WTC11 (cell line): ENCODE results near the gene WNK2. TPM values are rescaled to one million over a fixed set of nuclear protein-coding genes. Genes with fewer than 3 reads are reported as not detected.

Source experiments
- ATAC-seq: fragments of 200-7000 bp; cut with Tn5 transposase; 2 replicates; pipeline ENCODE4 v1.10.0; 2021; ENCODE audit warnings: mild to moderate bottlenecking, moderate library complexity
- CTCF ChIA-PET: fragments of 300-600 bp; sonication (Branson Sonifier 250); formaldehyde crosslinking; loops from one replicate; lab custom pipeline; 2021; ENCODE audit warnings: antibody characterized with exemption; lab: Charles Lee
- POLR2A ChIA-PET: fragments of 350-600 bp; sonication (Branson Sonifier 250); formaldehyde crosslinking; loops from one replicate; lab custom pipeline; 2021; ENCODE audit warnings: antibody characterized with exemption; lab: Charles Lee
- DNase-seq: peaks from one replicate; pipeline ENCODE4 v3.0.0; 2021; ENCODE audit warnings: low spot score
- H3K27ac Mint-ChIP-seq: 2 replicates; pipeline ENCODE4 v1.8.0; 2021; ENCODE audit warnings: mixed read lengths
- H3K27me3 Mint-ChIP-seq: 2 replicates; pipeline ENCODE4 v1.8.0; 2021; ENCODE audit warnings: low read depth, mild to moderate bottlenecking, moderate library complexity, mixed read lengths
- H3K36me3 Mint-ChIP-seq: 2 replicates; pipeline ENCODE4 v1.8.0; 2021; ENCODE audit warnings: mixed read lengths
- H3K4me1 Mint-ChIP-seq: 2 replicates; pipeline ENCODE4 v1.8.0; 2022; ENCODE audit warnings: mixed read lengths
- H3K4me3 Mint-ChIP-seq: 2 replicates; pipeline ENCODE4 v1.8.0; 2021; ENCODE audit warnings: mild to moderate bottlenecking, moderate library complexity, mixed read lengths
- H3K9me3 Mint-ChIP-seq: 2 replicates; pipeline ENCODE4 v1.8.0; 2021; ENCODE audit warnings: mixed read lengths
- ATF1 ChIP-seq: sonication (generic); formaldehyde crosslinking; IDR thresholded peaks from 2 replicates; pipeline ENCODE4 v1.8.1; 2023; ENCODE audit warnings: mild to moderate bottlenecking, moderate library complexity, missing genetic modification reagents
- CREM ChIP-seq: sonication (generic); formaldehyde crosslinking; IDR thresholded peaks from 2 replicates; pipeline ENCODE4 v1.8.1; 2022; ENCODE audit warnings: mild to moderate bottlenecking, missing genetic modification reagents, moderate library complexity
- ETV6 ChIP-seq: sonication (generic); formaldehyde crosslinking; IDR thresholded peaks from 2 replicates; pipeline ENCODE4 v1.8.1; 2022; ENCODE audit warnings: mild to moderate bottlenecking, missing genetic modification reagents
- FOXJ3 ChIP-seq: sonication (generic); formaldehyde crosslinking; IDR thresholded peaks from 2 replicates; pipeline ENCODE4 v1.9.0; 2021; ENCODE audit warnings: missing genetic modification reagents, mild to moderate bottlenecking, borderline replicate concordance
- GABPB1 ChIP-seq: sonication (generic); formaldehyde crosslinking; IDR thresholded peaks from 2 replicates; pipeline ENCODE4 v1.8.1; 2023; ENCODE audit warnings: mild to moderate bottlenecking, missing genetic modification reagents
- MXD4 ChIP-seq: fragments of 250-450 bp; sonication (Bioruptor Pico); IDR thresholded peaks from 2 replicates; pipeline ENCODE4 v1.8.0; 2021; ENCODE audit warnings: mild to moderate bottlenecking, moderate library complexity, borderline replicate concordance
- PRRX2 ChIP-seq: fragments of 250-450 bp; sonication (Bioruptor Pico); IDR thresholded peaks from 2 replicates; pipeline ENCODE4 v1.8.0; 2021; ENCODE audit warnings: mild to moderate bottlenecking
- RORB ChIP-seq: fragments of 250-450 bp; sonication (Bioruptor Pico); IDR thresholded peaks from 2 replicates; pipeline ENCODE4 v1.9.0; 2021; ENCODE audit warnings: mild to moderate bottlenecking
- SP1 ChIP-seq: sonication (generic); formaldehyde crosslinking; conservative IDR thresholded peaks from 2 replicates; pipeline ENCODE4 v1.8.1; 2022; ENCODE audit warnings: missing genetic modification reagents
- ZNF219 ChIP-seq: sonication (generic); formaldehyde crosslinking; IDR thresholded peaks from 2 replicates; pipeline ENCODE4 v1.8.0; 2023; ENCODE audit warnings: missing genetic modification reagents, mild to moderate bottlenecking, borderline replicate concordance
- ZNF281 ChIP-seq: sonication (generic); formaldehyde crosslinking; IDR thresholded peaks from 2 replicates; pipeline ENCODE4 v1.8.0; 2023; ENCODE audit warnings: mild to moderate bottlenecking, missing genetic modification reagents
- ZNF416 ChIP-seq: fragments of 250-450 bp; sonication (Bioruptor Pico); IDR thresholded peaks from 2 replicates; pipeline ENCODE4 v1.9.0; 2021; ENCODE audit warnings: mild to moderate bottlenecking, inconsistent platforms
- ZNF423 ChIP-seq: fragments of 250-450 bp; sonication (Bioruptor Pico); IDR thresholded peaks from 2 replicates; pipeline ENCODE4 v2.1.2; 2022; ENCODE audit warnings: mild to moderate bottlenecking, moderate library complexity
- total RNA-seq: library from RNA; stranded (reverse); gene quantifications from 3 replicates; pipeline ENCODE4 v1.2.3, GENCODE V29; 2021
- TF ChIP-seq, protein P1 (sequence below): sonication (generic); formaldehyde crosslinking; IDR thresholded peaks from 2 replicates; pipeline ENCODE4 v1.8.0; 2022; ENCODE audit warnings: mild to moderate bottlenecking, missing genetic modification reagents
- TF ChIP-seq, protein P2 (sequence below): fragments of 250-450 bp; sonication (Bioruptor Pico); conservative IDR thresholded peaks from 2 replicates; pipeline ENCODE4 v1.9.0; 2021; ENCODE audit warnings: mild to moderate bottlenecking
- TF ChIP-seq, protein P3 (sequence below): sonication (generic); formaldehyde crosslinking; IDR thresholded peaks from 2 replicates; pipeline ENCODE4 v1.8.1; 2023; ENCODE audit warnings: mild to moderate bottlenecking, missing genetic modification reagents, borderline replicate concordance

Gene WNK2
- total RNA-seq, 1 experiment from 2014 or later, result 120 TPM

GRCh38 chr9:93319992-93320500 lies 136.1 kb downstream of the WNK2 start:
- H3K4me1 Mint-ChIP-seq, result peaks cover 9% of the 10 kb centered on the region
- peaks cover 16% of the 10 kb centered on the region for H3K9me3 Mint-ChIP-seq
- TF ChIP-seq PRRX2 (CRISPR knock-in tag) (no peak), ZNF281 (CRISPR knock-in tag) (no peak), ZNF416 (CRISPR knock-in tag) (no peak), ETV6 (CRISPR knock-in tag) (no peak), SP1 (CRISPR knock-in tag) (no peak)
- TF ChIP-seq, protein P1, sequence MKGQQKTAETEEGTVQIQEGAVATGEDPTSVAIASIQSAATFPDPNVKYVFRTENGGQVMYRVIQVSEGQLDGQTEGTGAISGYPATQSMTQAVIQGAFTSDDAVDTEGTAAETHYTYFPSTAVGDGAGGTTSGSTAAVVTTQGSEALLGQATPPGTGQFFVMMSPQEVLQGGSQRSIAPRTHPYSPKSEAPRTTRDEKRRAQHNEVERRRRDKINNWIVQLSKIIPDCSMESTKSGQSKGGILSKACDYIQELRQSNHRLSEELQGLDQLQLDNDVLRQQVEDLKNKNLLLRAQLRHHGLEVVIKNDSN (CRISPR knock-in tag), result no peak
- TF ChIP-seq, protein P2, sequence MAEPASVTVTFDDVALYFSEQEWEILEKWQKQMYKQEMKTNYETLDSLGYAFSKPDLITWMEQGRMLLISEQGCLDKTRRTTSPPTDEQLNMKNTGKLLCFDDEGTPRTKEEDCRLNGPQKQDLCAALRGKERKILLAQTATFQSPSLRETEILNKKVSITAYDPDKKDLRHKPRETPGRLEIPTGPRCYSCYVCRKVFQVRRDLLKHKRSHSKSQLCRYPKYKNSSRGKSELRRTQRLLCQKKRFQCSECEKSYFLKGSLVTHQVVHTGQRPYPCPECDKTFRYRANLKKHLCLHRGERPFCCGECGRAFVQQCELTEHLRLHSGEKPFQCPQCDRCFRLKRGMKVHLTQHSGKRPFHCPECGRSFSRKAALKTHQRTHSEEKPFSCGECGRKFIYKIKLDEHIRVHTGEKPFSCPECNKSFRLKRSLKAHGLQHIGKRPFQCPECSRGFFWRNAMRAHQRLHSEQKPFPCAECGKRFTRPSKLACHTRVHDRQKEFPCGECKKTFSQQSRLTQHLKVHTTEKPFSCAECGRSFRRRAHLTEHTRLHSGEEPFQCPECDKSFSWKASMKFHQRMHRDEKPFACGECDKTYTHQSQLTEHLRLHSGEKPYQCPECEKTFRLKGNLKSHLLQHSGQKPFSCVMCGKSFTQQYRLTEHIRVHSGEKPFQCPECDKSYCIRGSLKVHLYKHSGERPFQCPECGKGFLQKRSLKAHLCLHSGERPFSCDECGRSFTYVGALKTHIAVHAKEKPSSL (CRISPR knock-in tag), result no peak
- TF ChIP-seq, protein P3, sequence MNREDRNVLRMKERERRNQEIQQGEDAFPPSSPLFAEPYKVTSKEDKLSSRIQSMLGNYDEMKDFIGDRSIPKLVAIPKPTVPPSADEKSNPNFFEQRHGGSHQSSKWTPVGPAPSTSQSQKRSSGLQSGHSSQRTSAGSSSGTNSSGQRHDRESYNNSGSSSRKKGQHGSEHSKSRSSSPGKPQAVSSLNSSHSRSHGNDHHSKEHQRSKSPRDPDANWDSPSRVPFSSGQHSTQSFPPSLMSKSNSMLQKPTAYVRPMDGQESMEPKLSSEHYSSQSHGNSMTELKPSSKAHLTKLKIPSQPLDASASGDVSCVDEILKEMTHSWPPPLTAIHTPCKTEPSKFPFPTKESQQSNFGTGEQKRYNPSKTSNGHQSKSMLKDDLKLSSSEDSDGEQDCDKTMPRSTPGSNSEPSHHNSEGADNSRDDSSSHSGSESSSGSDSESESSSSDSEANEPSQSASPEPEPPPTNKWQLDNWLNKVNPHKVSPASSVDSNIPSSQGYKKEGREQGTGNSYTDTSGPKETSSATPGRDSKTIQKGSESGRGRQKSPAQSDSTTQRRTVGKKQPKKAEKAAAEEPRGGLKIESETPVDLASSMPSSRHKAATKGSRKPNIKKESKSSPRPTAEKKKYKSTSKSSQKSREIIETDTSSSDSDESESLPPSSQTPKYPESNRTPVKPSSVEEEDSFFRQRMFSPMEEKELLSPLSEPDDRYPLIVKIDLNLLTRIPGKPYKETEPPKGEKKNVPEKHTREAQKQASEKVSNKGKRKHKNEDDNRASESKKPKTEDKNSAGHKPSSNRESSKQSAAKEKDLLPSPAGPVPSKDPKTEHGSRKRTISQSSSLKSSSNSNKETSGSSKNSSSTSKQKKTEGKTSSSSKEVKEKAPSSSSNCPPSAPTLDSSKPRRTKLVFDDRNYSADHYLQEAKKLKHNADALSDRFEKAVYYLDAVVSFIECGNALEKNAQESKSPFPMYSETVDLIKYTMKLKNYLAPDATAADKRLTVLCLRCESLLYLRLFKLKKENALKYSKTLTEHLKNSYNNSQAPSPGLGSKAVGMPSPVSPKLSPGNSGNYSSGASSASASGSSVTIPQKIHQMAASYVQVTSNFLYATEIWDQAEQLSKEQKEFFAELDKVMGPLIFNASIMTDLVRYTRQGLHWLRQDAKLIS (CRISPR knock-in tag), result no peak
- POLR2A ChIA-PET, result no interaction called here
- ATAC-seq (no peak), DNase-seq (no peak)
- no peak overlapping the region for H3K4me3 Mint-ChIP-seq
- peaks cover 32% of the 10 kb centered on the region for H3K36me3 Mint-ChIP-seq
- CTCF ChIA-PET, result interaction anchor here (1.0 to 1.8 kb wide), 3 partner anchors 16 to 165 kb away, joined by 3 to 10 read pairs (median 4); no protein-coding TSS in a partner anchor
- H3K27ac Mint-ChIP-seq, result no peak overlapping the region
- H3K27me3 Mint-ChIP-seq, result no peaks in the 10 kb centered on the region

GRCh38 chr9:93320591-93321219 lies 136.8 kb downstream of the WNK2 start:
- Mint-ChIP-seq H3K36me3 (peaks cover 28% of the 10 kb centered on the region), H3K27me3 (no peaks in the 10 kb centered on the region), H3K4me1 (peaks cover 10% of the 10 kb centered on the region), H3K9me3 (peaks cover 10% of the 10 kb centered on the region), H3K4me3 (no peak overlapping the region), H3K27ac (no peak overlapping the region; the same call in 1 of the 2 replicates)
- DNase-seq (no peak), ATAC-seq (no peak)
- ChIA-PET POLR2A (no interaction called here), CTCF (interaction anchor here (1.0 to 1.8 kb wide), 2 partner anchors 16 to 166 kb away, joined by 3 to 10 read pairs; no protein-coding TSS in a partner anchor)
- TF ChIP-seq FOXJ3 (CRISPR knock-in tag) (no peak), ZNF423 (CRISPR knock-in tag) (no peak), MXD4 (CRISPR knock-in tag) (no peak), ZNF219 (no peak), CREM (CRISPR knock-in tag) (no peak), RORB (CRISPR knock-in tag) (no peak), ATF1 (CRISPR knock-in tag) (no peak), GABPB1 (CRISPR knock-in tag) (no peak), ZNF416 (CRISPR knock-in tag) (no peak)
- TF ChIP-seq, protein P2 (CRISPR knock-in tag), result no peak
- TF ChIP-seq, protein P3 (CRISPR knock-in tag), result no peak
